GM19467 (cell line): Measurements from ENCODE around the gene COX6B2.

ENCODE experiments used
- ATAC-seq: cut with Tn5 transposase; IDR thresholded peaks from one replicate; pipeline ENCODE4 v1.9.1; 2021; ENCODE audit warnings: mild to moderate bottlenecking, moderate library complexity; ENCODE audit not compliant: unreplicated experiment

The COX6B2 gene

GRCh38 chr19:55383279-55384130 lies 29.0 kb upstream of the COX6B2 start:
- ATAC-seq: no peak

- no peak for ATAC-seq
Observed at GRCh38 chr19:55382522-55383054, 28.1 kb upstream of the COX6B2 start.

GRCh38 chr19:55382013-55382412 lies 27.5 kb upstream of the COX6B2 start:
- no peak for ATAC-seq

GRCh38 chr19:55379174-55379573 lies 24.7 kb upstream of the COX6B2 start:
- ATAC-seq: no peak

GRCh38 chr19:55377356-55378131 lies 23.0 kb upstream of the COX6B2 start:
- ATAC-seq: no peak

GRCh38 chr19:55376241-55376933 lies 21.9 kb upstream of the COX6B2 start, which contains the start of gene TMEM190:
Gene TMEM190, plus strand, starts transcription at chr19:55376826. Its CDS starts 28 bp downstream, at chr19:55376854.
- no peak for ATAC-seq

- no peak for ATAC-seq
Observed at GRCh38 chr19:55373993-55374757, 19.7 kb upstream of the COX6B2 start.

- no peak for ATAC-seq
Observed at GRCh38 chr19:55373306-55373992, 18.9 kb upstream of the COX6B2 start.

- no peak for ATAC-seq
Observed at GRCh38 chr19:55372316-55373081, 18.0 kb upstream of the COX6B2 start.

GRCh38 chr19:55370305-55370988 lies 15.9 kb upstream of the COX6B2 start, which contains the start of gene IL11:
Gene IL11, minus strand, starts transcription at chr19:55370463. Its CDS starts 153 bp downstream, at chr19:55370310.
- ATAC-seq: no peak

GRCh38 chr19:55369653-55370304 lies 15.3 kb upstream of the COX6B2 start:
- ATAC-seq: no peak

- ATAC-seq: no peak
Observed at GRCh38 chr19:55368701-55369563, 14.4 kb upstream of the COX6B2 start.

GRCh38 chr19:55368106-55368505 lies 13.6 kb upstream of the COX6B2 start:
- ATAC-seq: no peak

GRCh38 chr19:55366790-55367189 lies 12.3 kb upstream of the COX6B2 start:
- no peak for ATAC-seq

GRCh38 chr19:55365964-55366363 lies 11.4 kb upstream of the COX6B2 start:
- no peak for ATAC-seq

- no peak for ATAC-seq
Observed at GRCh38 chr19:55365245-55365644, 10.7 kb upstream of the COX6B2 start.
